Measurements from ENCODE around the gene ALG10B.

DNA sequence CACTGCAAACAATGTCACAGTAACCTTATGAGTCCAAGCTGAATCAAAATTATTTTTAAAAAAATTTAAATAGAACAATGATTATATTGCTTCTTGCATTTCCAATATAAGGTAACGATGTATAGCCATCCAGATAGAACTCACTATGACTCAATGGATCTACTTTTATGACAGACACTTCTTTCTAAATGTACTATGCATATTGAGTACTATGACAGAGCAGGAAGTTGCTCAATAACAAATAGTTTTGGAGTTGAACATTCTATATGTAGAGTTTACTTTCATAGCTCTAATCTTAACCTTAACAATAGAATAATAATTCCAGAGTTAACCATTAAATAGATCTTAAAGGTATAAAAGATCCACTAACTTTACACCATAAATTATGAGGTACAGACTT, 46.7 kb upstream of the ALG10B start:
- TF ChIP-seq, protein P1, sequence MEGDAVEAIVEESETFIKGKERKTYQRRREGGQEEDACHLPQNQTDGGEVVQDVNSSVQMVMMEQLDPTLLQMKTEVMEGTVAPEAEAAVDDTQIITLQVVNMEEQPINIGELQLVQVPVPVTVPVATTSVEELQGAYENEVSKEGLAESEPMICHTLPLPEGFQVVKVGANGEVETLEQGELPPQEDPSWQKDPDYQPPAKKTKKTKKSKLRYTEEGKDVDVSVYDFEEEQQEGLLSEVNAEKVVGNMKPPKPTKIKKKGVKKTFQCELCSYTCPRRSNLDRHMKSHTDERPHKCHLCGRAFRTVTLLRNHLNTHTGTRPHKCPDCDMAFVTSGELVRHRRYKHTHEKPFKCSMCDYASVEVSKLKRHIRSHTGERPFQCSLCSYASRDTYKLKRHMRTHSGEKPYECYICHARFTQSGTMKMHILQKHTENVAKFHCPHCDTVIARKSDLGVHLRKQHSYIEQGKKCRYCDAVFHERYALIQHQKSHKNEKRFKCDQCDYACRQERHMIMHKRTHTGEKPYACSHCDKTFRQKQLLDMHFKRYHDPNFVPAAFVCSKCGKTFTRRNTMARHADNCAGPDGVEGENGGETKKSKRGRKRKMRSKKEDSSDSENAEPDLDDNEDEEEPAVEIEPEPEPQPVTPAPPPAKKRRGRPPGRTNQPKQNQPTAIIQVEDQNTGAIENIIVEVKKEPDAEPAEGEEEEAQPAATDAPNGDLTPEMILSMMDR (IDR thresholded peaks at IDR 0.05; ENCODE audit: low read depth, low read length) = no peak
- no peak for TF ChIP-seq EZH2phosphoT487 (IDR thresholded peaks at IDR 0.05; ENCODE audit: low read depth)

All from OCI-LY3 (cell line).